IMR-90 (cell line): ENCODE data around the gene RB1. TPM values are rescaled to one million over a fixed set of nuclear protein-coding genes. Genes with fewer than 3 reads are reported as not detected.

ENCODE experiments used
- ATAC-seq: fragments of 200-7000 bp; cut with Tn5 transposase; 2 replicates; pipeline ENCODE4 v1.9.1; 2020; ENCODE audit warnings: low read depth, mild to moderate bottlenecking, moderate library complexity
- BruUV-seq: library from RNA; stranded (reverse); fragments of 400-500 nt; replicated peaks from 2 replicates; lab custom pipeline; 2021; lab: Mats Ljungman, UMichigan
- CTCF ChIA-PET: fragments of 300-600 bp; formaldehyde crosslinking; extraction: SDS; loops from one replicate; lab custom pipeline; 2021; ENCODE audit warnings: antibody characterized with exemption; lab: Yijun Ruan, JAX
- POLR2A ChIA-PET: fragments of 300-600 bp; sonication (Branson Sonifier 250); formaldehyde crosslinking; loops from one replicate; lab custom pipeline; 2022; ENCODE audit warnings: antibody characterized with exemption; ENCODE audit not compliant: unreplicated experiment; lab: Charles Lee
- DNase-seq: peaks from one replicate; pipeline ENCODE4 v3.0.0; 2013
- H2AFZ ChIP-seq: replicated peaks from 2 replicates; pipeline ENCODE3; 2013; ENCODE audit warnings: low read length, mild to moderate bottlenecking; ENCODE audit not compliant: poor library complexity
- H2AK5ac ChIP-seq: 2 replicates; pipeline ENCODE4 v1.6.1; 2013; ENCODE audit warnings: low read depth, low read length, inconsistent platforms
- H2AK9ac ChIP-seq: replicated peaks from 2 replicates; pipeline ENCODE3; 2013; ENCODE audit warnings: mild to moderate bottlenecking, low read depth, low read length, moderate library complexity; ENCODE audit not compliant: poor library complexity
- H2BK120ac ChIP-seq: 2 replicates; pipeline ENCODE4 v1.6.1; 2013; ENCODE audit warnings: low read depth, low read length, inconsistent platforms
- H2BK15ac ChIP-seq: 3 replicates; pipeline ENCODE4 v1.6.1; 2013; ENCODE audit warnings: low read depth, low read length, inconsistent platforms
- H2BK20ac ChIP-seq: 2 replicates; pipeline ENCODE4 v1.6.1; 2013; ENCODE audit warnings: low read depth, mild to moderate bottlenecking, inconsistent platforms, low read length, moderate library complexity
- H2BK5ac ChIP-seq: 2 replicates; pipeline ENCODE4 v1.6.1; 2013; ENCODE audit warnings: mild to moderate bottlenecking, low read depth, low read length, inconsistent platforms; ENCODE audit not compliant: poor library complexity, severe bottlenecking
- H3K14ac ChIP-seq: replicated peaks from 2 replicates; pipeline ENCODE4 v1.6.1; 2013; ENCODE audit warnings: low read depth, low read length, inconsistent platforms
- H3K18ac ChIP-seq: 2 replicates; pipeline ENCODE4 v1.6.1; 2013; ENCODE audit warnings: low read depth, low read length, control low read depth
- H3K23ac ChIP-seq: 2 replicates; pipeline ENCODE4 v1.6.1; 2013; ENCODE audit warnings: low read depth, low read length, inconsistent platforms
- H3K27ac ChIP-seq: 2 replicates; pipeline ENCODE4 v1.5.1; 2013; ENCODE audit warnings: mild to moderate bottlenecking, control low read depth, low read length; ENCODE audit not compliant: insufficient read depth
- H3K27me3 ChIP-seq: 2 replicates; pipeline ENCODE4 v1.6.1; 2013; ENCODE audit warnings: low read length; ENCODE audit not compliant: control insufficient read depth, insufficient read depth
- H3K36me3 ChIP-seq: 2 replicates; pipeline ENCODE4 v1.6.1; 2013; ENCODE audit warnings: low read length, mixed read lengths; ENCODE audit not compliant: control insufficient read depth, insufficient read depth
- H3K4ac ChIP-seq: 2 replicates; pipeline ENCODE4 v1.6.1; 2013; ENCODE audit warnings: low read depth, low read length, inconsistent platforms
- H3K4me1 ChIP-seq: 2 replicates; pipeline ENCODE4 v1.6.1; 2013; ENCODE audit warnings: low read length, mixed read lengths; ENCODE audit not compliant: control insufficient read depth, insufficient read depth
- H3K4me2 ChIP-seq: 2 replicates; pipeline ENCODE4 v1.6.1; 2013; ENCODE audit warnings: low read depth, mild to moderate bottlenecking, control low read depth, low read length, moderate library complexity
- H3K4me3 ChIP-seq: 2 replicates; pipeline ENCODE4 v1.5.1; 2013; ENCODE audit warnings: low read depth, mild to moderate bottlenecking, control low read depth, low read length, moderate library complexity; ENCODE audit not compliant: insufficient read depth
- H3K56ac ChIP-seq: 2 replicates; pipeline ENCODE4 v1.6.1; 2013; ENCODE audit warnings: low read length, inconsistent platforms; ENCODE audit not compliant: insufficient read depth; ENCODE audit errors: extremely low read depth
- H3K79me1 ChIP-seq, 2 experiments: 2 replicates each; pipeline ENCODE4 v1.6.1; 2013; ENCODE audit warnings: low read length in 2 of 2, inconsistent platforms in 1 of 2, low read depth in 1 of 2
- H3K9ac ChIP-seq: 2 replicates; pipeline ENCODE4 v1.6.1; 2013; ENCODE audit warnings: low read depth, low read length, control low read depth
- H3K9me1 ChIP-seq: 2 replicates; pipeline ENCODE4 v1.6.1; 2013; ENCODE audit warnings: low read length, inconsistent platforms; ENCODE audit not compliant: insufficient read depth
- H3K9me3 ChIP-seq: 2 replicates; pipeline ENCODE4 v1.6.1; 2013; ENCODE audit warnings: low read length; ENCODE audit not compliant: control insufficient read depth, insufficient read depth
- H4K20me1 ChIP-seq: 2 replicates; pipeline ENCODE4 v1.6.1; 2013; ENCODE audit warnings: low read length, inconsistent platforms; ENCODE audit not compliant: insufficient read depth
- H4K5ac ChIP-seq: 2 replicates; pipeline ENCODE4 v1.6.1; 2013; ENCODE audit warnings: mild to moderate bottlenecking, low read depth, low read length, control low read depth
- H4K8ac ChIP-seq, 2 experiments: 2 replicates each; pipeline ENCODE4 v1.6.1; 2013; ENCODE audit warnings: low read depth in 2 of 2, low read length in 2 of 2, control low read depth in 1 of 2, inconsistent platforms in 1 of 2
- H4K91ac ChIP-seq: 2 replicates; pipeline ENCODE4 v1.6.1; 2013; ENCODE audit warnings: low read depth, low read length, inconsistent platforms; ENCODE audit not compliant: insufficient read depth
- BHLHE40 ChIP-seq: fragments of 150-350 bp; IDR thresholded peaks from 2 replicates; pipeline ENCODE4 v1.6.1; 2016; ENCODE audit warnings: mild to moderate bottlenecking, low read depth, low read length
- CHD1 ChIP-seq: IDR thresholded peaks from 2 replicates; pipeline ENCODE4 v1.6.1; 2012; ENCODE audit warnings: low read depth, low read length, improper control_type of control experiment
- CTCF ChIP-seq: conservative IDR thresholded peaks from 2 replicates; pipeline ENCODE4 v1.5.1; 2012; ENCODE audit warnings: mild to moderate bottlenecking, low read depth, low read length, improper control_type of control experiment
- ELK1 ChIP-seq: fragments of 150-350 bp; IDR thresholded peaks from 2 replicates; pipeline ENCODE4 v1.6.1; 2016; ENCODE audit warnings: low read depth, mild to moderate bottlenecking, low read length, moderate library complexity, borderline replicate concordance
- FOS ChIP-seq: fragments of 150-350 bp; IDR thresholded peaks from 2 replicates; pipeline ENCODE4 v1.6.1; 2016; ENCODE audit warnings: low read depth, low read length
- MAFK ChIP-seq: IDR thresholded peaks from 2 replicates; pipeline ENCODE4 v1.6.1; 2012; ENCODE audit warnings: low read depth, low read length, improper control_type of control experiment
- MAZ ChIP-seq: IDR thresholded peaks from 2 replicates; pipeline ENCODE4 v1.6.1; 2012; ENCODE audit warnings: low read depth, mild to moderate bottlenecking, low read length, improper control_type of control experiment, moderate library complexity, borderline replicate concordance
- MXI1 ChIP-seq: IDR thresholded peaks from 2 replicates; pipeline ENCODE4 v1.6.1; 2012; ENCODE audit warnings: low read depth, mild to moderate bottlenecking, low read length, moderate library complexity, borderline replicate concordance
- POLR2A ChIP-seq: IDR thresholded peaks from 2 replicates; pipeline ENCODE4 v1.6.1; 2012; ENCODE audit warnings: mild to moderate bottlenecking, low read depth, low read length
- RAD21 ChIP-seq: IDR thresholded peaks from 2 replicates; pipeline ENCODE4 v1.6.1; 2012; ENCODE audit warnings: low read length, improper control_type of control experiment
- RCOR1 ChIP-seq: IDR thresholded peaks from 2 replicates; pipeline ENCODE4 v1.6.1; 2012; ENCODE audit warnings: mild to moderate bottlenecking, low read length, improper control_type of control experiment; ENCODE audit not compliant: insufficient replicate concordance
- RFX5 ChIP-seq: IDR thresholded peaks from 2 replicates; pipeline ENCODE4 v1.8.0; 2012; ENCODE audit warnings: low read depth, mild to moderate bottlenecking, low read length, moderate library complexity
- SMC3 ChIP-seq: fragments of 150-350 bp; IDR thresholded peaks from 2 replicates; pipeline ENCODE4 v1.6.1; 2016; ENCODE audit warnings: low read depth, mild to moderate bottlenecking, antibody characterized with exemption, low read length, moderate library complexity
- USF2 ChIP-seq: fragments of 150-350 bp; IDR thresholded peaks from 2 replicates; pipeline ENCODE4 v1.6.1; 2017; ENCODE audit warnings: mild to moderate bottlenecking, antibody characterized with exemption, low read length, low read depth
- WGBS, 2 experiments: methylation state at CpG; one replicate each; pipeline versions ENCODE4 v1.1.5 to v1.1.7; 2013; ENCODE audit warnings: missing lambda C conversion rate in 2 of 2; ENCODE audit not compliant: insufficient read length in 1 of 2; ENCODE audit errors: extremely low coverage in 2 of 2; 5-methylcytosine and 5-hydroxymethylcytosine counted together
- dilution Hi-C: fragments of 300-500 bp; cut with HindIII; formaldehyde crosslinking; loops from one replicate; pipeline ENCODE4 v1.14.3; 2018; ENCODE audit warnings: low sequenced_read_pairs; ENCODE audit not compliant: unreplicated experiment
- in situ Hi-C: fragments of 300-500 bp; cut with MboI; formaldehyde crosslinking; loops from 3 replicates; pipeline ENCODE4 v1.14.3; 2019; ENCODE audit warnings: low sequenced_read_pairs, inconsistent platforms, mixed read lengths
- intact Hi-C: fragments of 100-400 bp; cut with micrococcal nuclease; formaldehyde crosslinking; loops from 2 replicates; pipeline ENCODE4 v1.10.0; 2022
- polyA plus RNA-seq, 3 experiments: library from polyadenylated mRNA; depleted of rRNA; stranded (reverse); fragments of >200 nt; gene quantifications; 2 replicates each; pipeline ENCODE4 v1.2.3, GENCODE V29; 2012; ENCODE audit warnings: low replicate concordance in 1 of 3
- total RNA-seq: library from RNA; depleted of rRNA; stranded (reverse); fragments of >200 nt; gene quantifications from 2 replicates; pipeline ENCODE4 v1.2.3, GENCODE V29; 2012

RB1 gene
- total and polyA plus RNA-seq, 2 of the 4 experiments (the other 2 are of a cell fraction), result 11.4 to 15.4 TPM

- H3K56ac ChIP-seq, result no peak overlapping the region
- dilution Hi-C loops (no loop called here), intact Hi-C loops (no loop called here), in situ Hi-C loops (no loop called here)
- DNase-seq, result no peak
- no peak overlapping the region for H3K4me2 ChIP-seq
- H2AFZ ChIP-seq, result no peak overlapping the region
- no peak overlapping the region for H4K5ac ChIP-seq
- H2BK5ac ChIP-seq, result no peak overlapping the region
- peaks cover 4% of the 10 kb centered on the region; the same call in 1 of the 2 replicates for H3K9me1 ChIP-seq
- peaks cover 5 to 15% of the 10 kb centered on the region in 2 experiments; a peak in 3 of 4 replicates for H3K79me1 ChIP-seq
- H3K14ac ChIP-seq, result no peak overlapping the region
- no peak overlapping the region for H2BK120ac ChIP-seq
- no peaks in the 10 kb centered on the region for H3K27me3 ChIP-seq
- no peak overlapping the region for H4K91ac ChIP-seq
- no peak overlapping the region for H2BK15ac ChIP-seq
- H3K18ac ChIP-seq, result no peak overlapping the region
- H2AK9ac ChIP-seq, result no peak overlapping the region
- H3K4ac ChIP-seq, result no peak overlapping the region
- CTCF ChIA-PET, result interaction anchor here (0.5 kb wide), 1 partner anchor 123 kb away, joined by 3 read pairs; no protein-coding TSS in a partner anchor
- peaks cover 19% of the 10 kb centered on the region for H3K36me3 ChIP-seq
- 96% methylated on average over 15 of the region's 28 CpGs; no CpG with 5 or more reads in 1 of the 2 experiments for WGBS, 2 experiments
- H4K20me1 ChIP-seq, result no peaks in the 10 kb centered on the region
- no peak overlapping the region for H3K23ac ChIP-seq
- POLR2A ChIA-PET, result no interaction called here
- no peak for TF ChIP-seq FOS
- TF ChIP-seq CTCF, result no peak
- no peak for TF ChIP-seq USF2
- no peak for TF ChIP-seq RFX5
- TF ChIP-seq BHLHE40, result no peak
- no peak for TF ChIP-seq RAD21
- no peak for TF ChIP-seq POLR2A
- TF ChIP-seq MAFK, result no peak
- no peak for TF ChIP-seq MAZ
- no peak for TF ChIP-seq RCOR1
- no peak for TF ChIP-seq CHD1
- TF ChIP-seq SMC3, result no peak
- TF ChIP-seq ELK1, result no peak
- no peak for TF ChIP-seq MXI1
- no peaks in the 10 kb centered on the region for H3K9me3 ChIP-seq
- H3K4me3 ChIP-seq, result no peak overlapping the region
- no peak overlapping the region for H3K9ac ChIP-seq
- no peak overlapping the region for H3K27ac ChIP-seq
- no peak overlapping the region for H2BK20ac ChIP-seq
- BruUV-seq, result no TSS peak
- no peak overlapping the region for H2AK5ac ChIP-seq
- no peak for ATAC-seq
- H4K8ac ChIP-seq, result no peak overlapping the region; a peak in 1 of 4 replicates
- H3K4me1 ChIP-seq, result no peaks in the 10 kb centered on the region
These were observed 154.2 kb downstream of the RB1 start for GRCh38 chr13:48457578-48458242.
